Stimulated activated CD4-positive, alpha-beta T cell treated with anti-CD3 and anti-CD28 coated beads, Interleukin-12 subunit alpha, Interleukin-12 subunit beta, amount 100 ng/mL, for 24 hours (primary cell): ENCODE measurements around the gene SLC15A1.

Source experiments
- DNase-seq, 2 experiments: peaks; one replicate each; pipeline ENCODE4 v3.0.0-alpha.2; 2020; ENCODE audit warnings: low read depth in 2 of 2

Gene SLC15A1, protein sequence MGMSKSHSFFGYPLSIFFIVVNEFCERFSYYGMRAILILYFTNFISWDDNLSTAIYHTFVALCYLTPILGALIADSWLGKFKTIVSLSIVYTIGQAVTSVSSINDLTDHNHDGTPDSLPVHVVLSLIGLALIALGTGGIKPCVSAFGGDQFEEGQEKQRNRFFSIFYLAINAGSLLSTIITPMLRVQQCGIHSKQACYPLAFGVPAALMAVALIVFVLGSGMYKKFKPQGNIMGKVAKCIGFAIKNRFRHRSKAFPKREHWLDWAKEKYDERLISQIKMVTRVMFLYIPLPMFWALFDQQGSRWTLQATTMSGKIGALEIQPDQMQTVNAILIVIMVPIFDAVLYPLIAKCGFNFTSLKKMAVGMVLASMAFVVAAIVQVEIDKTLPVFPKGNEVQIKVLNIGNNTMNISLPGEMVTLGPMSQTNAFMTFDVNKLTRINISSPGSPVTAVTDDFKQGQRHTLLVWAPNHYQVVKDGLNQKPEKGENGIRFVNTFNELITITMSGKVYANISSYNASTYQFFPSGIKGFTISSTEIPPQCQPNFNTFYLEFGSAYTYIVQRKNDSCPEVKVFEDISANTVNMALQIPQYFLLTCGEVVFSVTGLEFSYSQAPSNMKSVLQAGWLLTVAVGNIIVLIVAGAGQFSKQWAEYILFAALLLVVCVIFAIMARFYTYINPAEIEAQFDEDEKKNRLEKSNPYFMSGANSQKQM

DNA sequence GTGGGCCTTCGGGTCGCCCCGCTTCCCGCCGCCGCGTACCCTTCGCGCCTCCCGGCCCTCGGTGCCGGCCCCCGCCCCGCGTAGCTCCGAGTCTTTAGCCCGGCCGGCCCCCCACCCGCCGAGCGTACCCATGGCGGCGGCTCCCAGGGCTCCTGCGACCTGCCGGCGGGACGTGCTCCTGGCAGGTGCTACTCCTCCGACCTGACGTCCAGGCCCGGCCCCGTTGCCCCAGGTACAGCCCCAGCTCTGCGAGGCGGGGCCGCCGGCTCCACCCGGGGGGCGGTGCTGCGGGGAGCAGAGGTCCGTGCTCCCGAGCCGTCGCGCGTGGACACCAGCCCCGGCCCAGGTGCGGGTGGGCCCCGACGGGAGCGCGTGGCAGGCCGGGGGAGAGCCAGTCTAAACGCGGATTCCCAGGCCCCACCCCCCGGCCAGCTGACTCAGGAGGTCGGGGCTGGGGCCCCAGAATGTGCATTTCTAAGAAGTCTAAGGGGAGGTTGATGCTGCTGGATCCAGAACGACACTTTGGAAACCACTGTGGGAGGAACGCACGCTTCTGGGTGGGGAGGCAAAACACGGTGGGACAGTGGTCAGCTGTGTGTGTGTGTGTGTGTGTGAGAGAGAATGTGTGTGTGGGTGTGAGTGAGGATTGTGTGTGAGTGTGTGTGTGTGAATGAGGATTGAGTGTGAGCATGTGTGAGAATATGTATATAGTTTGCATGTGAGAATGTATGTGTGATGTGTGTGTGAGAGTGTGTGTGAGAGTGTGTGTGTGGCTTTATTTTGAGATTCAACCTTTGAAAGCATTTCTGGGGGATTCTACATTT lies at the start of gene SLC15A1:
TSS of gene SLC15A1 (minus strand) at position 206 of the 824 bp plus-strand sequence. CDS start at position 132, 74 bp downstream.
- no peak for DNase-seq

DNA sequence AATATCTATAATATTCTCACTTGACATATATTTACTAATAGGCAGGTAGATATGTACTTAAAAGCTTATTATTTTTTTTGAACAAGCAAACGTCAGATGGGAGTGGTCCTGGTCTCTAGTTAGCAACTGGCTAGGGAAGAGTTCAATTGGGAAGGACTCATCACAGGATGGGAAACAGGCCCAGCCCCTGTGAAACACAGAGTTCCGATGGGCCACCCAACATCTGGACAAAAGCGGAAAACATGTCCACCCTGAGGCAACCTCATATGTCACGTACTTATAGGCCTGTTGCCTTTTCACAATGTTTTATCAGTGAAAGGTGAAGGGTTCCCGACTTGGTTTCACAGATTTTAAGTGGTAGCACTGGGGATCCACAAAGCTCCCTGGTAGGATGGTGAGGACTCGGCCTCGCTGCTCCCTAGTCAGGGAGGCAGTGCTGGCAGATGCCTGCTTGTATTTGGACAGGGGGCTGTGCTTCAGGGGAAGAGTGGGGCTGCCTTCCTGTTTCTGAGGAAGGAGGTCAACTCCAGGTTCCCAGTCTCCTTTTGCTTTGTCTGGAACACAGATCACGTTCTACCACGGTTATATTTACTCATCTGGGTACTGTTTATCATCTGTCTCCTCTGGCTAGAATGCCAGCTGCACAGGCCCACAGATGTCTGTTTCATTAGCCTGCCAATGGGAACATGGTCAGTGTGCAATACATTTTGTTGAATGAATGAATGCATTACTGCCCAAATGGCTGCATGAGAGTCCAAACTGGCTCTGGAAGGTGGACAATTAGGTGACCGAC lies 49.4 kb upstream of the SLC15A1 start:
- no peak for DNase-seq

DNA sequence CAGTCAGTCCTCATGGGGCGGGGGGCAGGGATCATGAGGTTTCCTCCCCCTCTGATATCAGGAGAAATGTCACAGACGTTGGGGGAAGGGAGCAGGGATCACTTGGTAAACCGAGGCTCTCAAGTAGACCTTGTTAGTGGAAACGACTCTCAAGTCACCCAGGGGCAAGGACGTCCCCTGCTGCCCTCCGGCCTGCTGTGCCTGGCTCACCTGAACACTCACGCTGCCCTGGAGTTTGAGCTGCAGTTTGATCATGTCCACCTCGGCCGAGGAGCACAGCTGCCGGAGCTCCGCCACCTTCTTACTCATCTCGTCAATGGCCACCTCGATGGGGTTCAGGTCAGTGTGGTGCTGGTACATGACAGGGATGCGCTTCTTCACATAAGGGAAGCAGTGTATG lies 47.6 kb upstream of the SLC15A1 start:
- DNase-seq: no peak

DNA sequence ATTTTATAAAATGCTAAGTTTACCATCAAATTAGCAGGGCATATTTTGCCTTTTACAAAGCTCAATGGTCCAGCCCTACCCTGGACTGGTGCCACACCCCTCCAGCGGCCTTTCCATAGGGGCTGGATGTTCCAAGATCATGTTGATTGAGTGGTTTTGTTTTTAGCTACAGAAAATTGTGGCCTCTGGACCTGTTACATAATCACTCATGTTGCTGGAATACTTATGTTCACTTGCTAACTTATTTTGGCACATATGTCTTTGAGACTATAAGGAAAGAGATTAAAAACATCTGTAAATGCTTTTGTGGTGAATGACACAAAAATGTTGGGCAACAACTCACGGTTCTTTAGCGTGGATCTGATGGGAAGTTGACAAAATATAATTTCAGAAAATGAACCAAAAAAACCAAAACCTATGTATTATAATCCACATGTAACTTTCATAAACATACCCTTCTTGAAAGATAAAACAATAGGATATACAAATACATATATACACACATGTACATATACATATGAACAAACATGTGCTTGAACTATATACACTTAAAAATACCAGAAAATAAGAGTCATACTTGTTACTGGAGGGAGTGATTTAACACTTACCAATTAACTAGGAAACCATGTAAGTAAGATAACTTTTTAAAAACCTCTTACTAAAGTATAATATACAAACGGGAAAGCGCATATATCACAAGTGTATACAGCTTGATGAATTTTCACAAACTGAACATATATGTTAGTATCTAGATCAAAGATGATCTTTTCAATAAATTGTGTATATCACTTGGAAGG lies 46.6 kb upstream of the SLC15A1 start:
- DNase-seq: no peak

DNA sequence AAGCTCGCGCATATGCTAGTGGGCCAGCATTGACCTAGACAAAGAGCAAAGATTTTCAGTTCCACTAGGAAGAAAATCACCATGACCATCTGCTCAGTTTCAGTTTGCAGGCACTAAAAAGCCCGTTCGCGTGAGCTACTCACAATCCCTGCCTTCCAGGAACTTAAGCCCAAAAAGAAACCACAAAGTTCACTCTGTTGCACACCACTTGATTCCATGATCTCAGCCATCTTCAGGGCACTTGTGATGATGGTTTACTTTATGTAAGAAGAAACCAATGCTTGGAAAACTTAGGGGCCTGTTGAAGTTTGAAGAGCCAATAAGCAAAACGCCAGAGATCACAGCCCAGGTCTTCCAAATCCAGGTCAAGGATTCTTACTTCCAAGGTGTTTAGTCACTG lies 45.0 kb upstream of the SLC15A1 start:
- no peak for DNase-seq

DNA sequence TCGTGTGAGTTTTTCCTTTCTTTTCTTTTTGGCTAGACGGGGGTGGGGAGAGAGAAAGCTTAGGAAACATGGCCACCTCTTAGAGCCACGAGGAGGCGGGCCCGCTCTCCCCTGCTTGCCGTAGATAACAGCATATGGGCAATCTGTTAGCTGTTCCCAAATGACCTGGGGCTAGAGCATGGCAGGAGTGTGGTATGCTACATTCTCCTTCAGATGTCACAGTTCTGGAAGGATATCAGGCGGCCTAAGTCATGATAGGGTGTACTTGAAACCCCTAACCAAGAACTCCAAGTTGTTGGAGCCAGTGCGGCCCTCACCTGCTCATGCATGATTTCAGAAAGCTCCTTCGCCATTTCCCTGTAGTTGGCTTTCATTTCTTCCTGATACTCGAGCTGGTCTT lies 44.3 kb upstream of the SLC15A1 start:
- no peak for DNase-seq

DNA sequence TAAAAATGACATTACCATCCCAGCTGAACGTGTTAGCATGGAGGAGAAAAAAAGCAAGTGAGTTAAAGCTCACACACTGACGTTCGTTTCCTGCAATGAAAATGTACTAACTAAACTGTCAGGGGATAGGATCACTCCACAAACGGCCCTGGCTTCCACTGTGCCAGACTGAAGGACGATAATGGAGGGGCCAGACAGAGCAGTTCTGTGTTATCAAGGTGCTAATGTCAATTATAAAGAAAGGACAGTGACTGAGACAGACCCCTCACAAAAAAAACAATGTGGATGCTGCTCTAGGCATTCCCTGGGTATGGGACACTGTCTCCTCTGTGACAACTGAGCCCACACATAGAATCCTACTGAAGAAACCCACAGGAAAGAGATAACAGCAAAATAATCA lies 43.7 kb upstream of the SLC15A1 start:
- DNase-seq: no peak

DNA sequence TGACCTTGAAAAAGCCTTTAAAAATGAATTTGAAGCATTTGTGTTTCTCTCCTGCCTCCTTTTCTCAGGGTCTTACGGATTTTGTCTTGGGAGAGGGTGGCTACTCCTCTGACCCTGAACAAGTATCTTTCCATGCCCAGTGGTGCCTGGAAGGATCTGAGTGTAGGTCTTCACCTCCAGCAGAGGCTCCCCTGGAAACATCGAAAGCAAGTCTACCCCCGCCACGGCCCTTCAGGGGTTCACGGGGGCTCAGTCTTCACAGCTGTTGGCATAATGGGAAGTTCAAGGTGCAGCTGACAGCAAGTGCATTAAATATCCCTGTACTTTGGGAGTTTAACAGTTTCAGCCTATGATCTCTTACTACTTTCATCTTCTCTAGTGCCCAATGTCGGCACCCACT lies 42.7 kb upstream of the SLC15A1 start:
- no peak for DNase-seq

DNA sequence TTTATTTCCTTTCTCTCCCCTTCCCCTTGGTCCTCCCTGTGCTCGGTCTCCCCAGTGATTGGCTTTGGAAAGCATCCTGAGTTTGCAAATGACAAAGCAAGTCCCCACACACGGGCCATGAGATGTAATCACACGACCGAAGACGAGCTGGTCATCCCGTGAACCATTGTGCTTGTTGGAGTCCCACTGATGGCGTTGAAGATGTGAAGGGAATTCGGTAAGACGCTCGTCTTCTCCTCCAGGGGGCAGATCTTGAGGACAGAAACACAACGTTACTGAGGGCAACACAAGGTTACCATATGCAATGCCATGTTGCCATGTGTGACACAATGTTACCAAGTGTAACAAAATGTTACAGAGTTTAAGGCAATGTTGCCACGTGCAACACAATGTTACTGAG lies 42.0 kb upstream of the SLC15A1 start:
- DNase-seq: no peak

DNA sequence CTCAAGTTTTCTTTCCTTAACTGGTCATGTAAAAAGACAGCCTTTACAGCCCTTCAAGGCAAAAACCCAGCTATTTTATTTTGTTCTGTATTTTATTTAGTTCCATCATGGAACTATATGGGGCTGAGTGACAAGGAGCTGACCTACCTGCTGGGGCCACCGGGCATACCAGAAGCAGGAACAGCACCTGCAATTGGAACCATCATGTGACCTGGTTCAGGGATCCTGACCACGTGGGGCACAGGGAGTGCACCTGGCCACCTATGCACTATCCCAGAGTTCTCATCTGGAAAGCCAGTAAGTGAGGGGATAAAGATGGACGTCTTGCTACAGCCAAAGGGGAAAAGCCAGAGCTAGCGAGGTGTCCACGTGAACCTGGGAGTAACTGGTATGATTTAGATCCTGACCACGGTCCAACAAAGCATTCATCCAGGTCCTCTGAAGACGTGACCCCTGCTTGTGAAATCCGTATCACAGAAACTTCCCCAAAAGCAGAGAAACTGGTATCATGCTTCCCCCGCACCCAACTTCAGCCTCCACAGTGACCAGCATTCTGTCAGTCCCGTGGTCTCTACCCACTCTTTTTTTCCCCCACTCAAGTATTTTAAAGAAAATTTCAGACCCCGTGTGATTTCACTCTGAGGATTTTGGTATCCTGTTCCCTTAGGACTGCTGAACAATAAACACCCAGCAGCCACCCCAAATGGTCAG lies 40.5 kb upstream of the SLC15A1 start:
- no peak for DNase-seq

DNA sequence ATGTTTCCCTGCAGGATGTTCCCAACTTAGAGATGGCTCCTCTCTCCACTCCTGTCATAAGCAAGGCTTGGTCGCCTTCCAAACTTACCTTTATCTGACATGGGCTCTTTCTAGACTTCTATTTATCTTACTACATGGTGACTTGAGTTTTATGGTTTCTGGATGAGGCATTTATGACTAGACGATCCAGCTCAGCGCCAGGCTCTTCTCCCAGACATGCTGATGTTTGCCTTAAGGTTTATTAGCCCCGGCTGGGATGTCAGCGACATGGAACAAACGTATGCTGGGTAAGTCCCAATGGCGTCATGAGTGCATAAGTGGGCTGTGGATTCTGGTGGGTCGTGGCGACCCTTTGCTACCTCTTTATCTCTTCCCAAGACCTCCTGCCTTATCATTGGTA lies 39.8 kb upstream of the SLC15A1 start:
- no peak for DNase-seq

DNA sequence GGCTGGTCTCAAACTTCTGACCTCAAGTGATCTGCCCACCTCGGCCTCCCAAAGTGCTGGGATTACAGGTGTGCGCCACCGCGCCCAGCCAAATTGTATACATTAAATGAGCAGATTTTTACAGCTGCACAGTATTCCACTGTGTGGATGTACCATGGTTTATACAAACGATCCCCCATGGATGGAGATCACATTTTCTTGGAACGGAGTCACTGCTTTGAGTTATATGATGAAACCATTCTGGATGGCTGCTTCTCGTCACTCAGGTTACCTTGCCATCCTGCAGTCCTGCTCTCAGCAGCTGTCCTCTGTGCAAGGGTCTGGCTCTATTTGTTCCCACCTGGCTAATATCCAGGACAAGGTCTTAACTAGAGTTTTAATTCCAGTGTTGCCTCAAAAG lies 39.1 kb upstream of the SLC15A1 start:
- no peak for DNase-seq

DNA sequence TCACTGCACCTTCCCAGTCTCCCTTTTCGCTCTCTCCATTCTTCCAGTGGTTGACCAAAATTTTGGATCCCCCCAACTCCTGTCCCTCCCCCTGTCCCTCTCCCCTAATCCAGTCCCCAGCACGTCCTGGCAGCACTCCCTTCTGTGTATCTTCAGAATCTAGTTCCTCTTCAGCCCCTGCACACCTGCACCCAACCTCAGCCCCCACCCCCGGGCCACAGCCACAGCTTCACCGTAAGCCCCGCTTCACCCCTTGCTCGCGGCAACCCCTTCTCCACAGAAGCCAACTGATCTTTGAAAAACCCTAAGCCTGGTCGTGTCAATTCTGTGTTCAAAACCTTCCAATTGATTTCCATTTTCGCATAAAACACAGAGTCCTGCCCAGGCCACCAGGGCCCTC lies 35.5 kb upstream of the SLC15A1 start:
- no peak for DNase-seq

DNA sequence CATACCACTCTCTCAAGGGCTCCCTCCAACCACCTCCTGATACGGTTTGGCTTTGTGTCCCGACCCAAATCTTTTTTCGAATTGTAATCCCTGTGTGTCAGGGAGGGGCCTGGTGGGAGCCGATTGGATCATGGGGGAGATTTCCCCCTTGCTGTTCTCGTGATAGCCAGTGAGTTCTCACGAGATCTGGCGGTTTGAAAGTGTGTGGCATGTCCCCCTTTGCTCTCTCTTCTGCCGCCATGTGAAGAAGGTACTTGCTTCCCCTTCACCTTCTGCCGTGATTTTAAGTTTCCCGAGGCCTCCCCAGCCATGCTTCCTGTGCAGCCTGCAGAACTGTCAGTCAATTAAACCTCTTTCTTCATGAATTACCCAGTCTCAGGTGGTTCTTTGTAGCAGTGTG lies 34.7 kb upstream of the SLC15A1 start:
- no peak for DNase-seq

DNA sequence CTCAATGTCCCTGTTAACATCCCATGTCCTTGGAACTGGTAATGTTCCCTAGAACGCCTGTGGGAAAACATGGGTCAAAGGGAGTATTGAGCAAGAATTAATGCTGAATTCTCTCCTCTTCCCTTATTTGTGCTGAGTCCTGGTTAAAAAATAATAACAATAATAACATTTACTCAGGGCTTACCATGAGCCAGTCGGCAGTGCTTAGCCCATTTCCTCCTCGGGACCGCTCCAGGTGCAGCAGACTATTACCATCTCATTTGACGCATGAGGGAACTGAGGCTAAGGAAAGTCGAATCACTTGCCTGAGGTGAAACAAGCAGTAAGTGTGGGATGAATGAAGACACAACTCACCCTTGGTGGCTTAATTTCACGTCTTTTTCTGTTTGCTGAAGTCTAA lies 33.6 kb upstream of the SLC15A1 start:
- no peak for DNase-seq

DNA sequence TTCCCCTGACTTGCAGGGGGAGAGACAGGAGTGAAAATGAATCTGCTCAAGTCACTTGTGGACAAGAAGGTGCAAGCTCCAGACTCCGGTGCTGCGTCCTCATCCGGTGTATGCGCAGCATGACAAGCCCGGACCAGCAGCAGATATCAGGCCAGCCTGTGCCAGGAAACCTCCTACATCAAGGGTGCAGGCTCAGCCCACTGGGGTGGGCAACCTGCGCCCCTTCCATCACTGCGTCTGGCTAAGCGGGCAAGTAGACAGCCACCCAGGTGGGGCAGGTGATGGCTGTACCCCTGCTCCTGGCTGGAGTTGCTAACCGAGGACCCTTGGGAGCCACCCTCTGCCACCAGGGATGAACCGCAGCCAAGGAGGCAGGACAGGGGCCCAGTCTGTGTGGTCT lies 32.9 kb upstream of the SLC15A1 start:
- no peak for DNase-seq

DNA sequence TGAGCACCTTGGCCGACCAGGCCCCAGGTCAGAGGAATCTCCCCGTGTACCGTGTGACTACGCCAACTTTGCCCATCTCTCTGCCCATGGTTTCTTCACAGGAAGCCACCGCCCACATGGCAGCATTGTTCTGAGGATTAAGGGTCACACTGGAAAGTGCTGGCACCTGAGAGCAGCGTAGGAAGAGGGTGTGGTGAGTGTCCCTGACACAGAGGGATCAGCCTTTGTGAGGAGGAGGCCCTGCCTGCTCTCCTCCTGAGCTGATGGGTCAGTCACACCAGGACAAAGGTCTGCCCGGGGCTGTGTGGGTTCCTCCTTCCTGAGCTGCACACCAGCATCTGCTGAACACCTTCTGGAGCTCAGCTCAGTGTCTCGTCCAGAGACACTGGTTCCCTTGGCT lies 32.2 kb upstream of the SLC15A1 start:
- no peak for DNase-seq

DNA sequence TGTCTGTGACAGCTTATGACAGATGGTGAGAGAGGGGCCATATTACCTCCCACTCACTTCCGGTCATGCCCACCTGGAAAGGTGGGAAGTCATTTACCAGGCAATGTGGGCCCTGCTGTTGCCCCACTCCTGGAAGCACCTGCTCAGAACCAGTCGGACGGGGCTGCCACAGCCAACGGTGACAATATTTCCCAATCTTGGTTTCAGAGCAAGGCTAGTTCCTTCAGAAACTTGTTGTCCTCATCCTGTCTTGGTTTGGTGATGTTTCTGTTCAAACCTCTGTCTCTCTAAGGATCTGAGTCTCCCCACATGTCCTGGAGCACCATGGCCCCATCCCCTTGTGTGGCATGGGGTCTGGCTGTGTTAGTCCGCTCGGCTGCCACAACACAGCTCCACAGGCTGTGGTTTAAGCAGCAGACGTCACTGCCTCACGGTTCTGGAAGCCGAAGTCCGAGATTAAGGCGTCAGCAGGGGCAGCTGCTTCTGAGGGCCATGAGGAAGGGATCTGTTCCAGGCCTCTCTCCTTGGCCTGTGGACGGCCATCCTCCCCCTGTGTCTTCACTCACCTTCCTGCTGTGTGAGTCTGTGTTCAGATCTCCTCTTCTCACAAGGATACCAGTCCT lies 31.5 kb upstream of the SLC15A1 start:
- no peak for DNase-seq

DNA sequence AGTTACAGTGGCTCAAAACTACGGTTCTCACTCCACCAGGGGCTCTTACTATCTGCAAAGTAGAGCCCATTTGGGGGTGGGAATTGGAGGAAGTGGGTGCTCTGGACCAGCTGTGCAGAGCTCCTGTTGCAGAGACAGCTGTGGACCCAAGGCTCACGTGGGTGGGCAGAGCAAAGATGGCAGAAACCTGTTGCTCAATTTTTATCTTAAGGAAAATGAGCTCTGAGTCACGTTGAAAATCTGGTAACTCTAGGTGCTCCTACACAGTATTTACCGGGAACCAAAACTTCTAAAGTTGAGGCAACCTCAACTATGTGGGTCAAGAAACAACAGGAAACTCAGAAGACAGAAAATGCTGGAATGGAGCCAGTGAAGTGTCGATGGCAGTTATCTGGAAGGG lies 30.2 kb upstream of the SLC15A1 start:
- no peak for DNase-seq

DNA sequence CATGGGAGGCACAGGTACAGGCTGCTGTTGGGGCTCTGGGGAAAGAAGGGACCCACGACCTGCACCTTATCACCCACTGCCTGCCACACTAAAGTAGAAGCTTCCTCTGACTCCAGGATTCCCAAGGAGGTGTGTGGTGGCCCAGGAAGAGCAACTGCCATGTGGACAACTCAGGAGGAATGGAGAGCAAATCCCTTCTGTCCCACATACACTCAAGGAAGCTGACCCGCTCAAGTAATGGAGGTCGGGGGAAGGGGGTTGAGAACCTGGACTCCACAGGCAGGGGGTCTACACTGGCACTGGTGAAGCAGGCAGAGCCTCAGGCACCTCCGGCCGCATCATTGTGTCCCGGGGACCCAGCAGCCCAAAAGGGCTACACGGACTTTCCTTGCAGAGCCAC lies 29.4 kb upstream of the SLC15A1 start:
- no peak for DNase-seq
